Measurements from ENCODE around the gene ESYT3. TPM values are rescaled to one million over a fixed set of nuclear protein-coding genes. Genes with fewer than 3 reads are reported as not detected.
A peak's percentile ranks its signal among the peaks of the same experiment; 100 is the strongest.

The ESYT3 gene
- total and polyA plus RNA-seq, 2 of the 8 experiments (the other 6 are each of a cell fraction or from before 2014, with no cell fraction given): 4.4 to 7.3 TPM

GRCh38 chr3:138426211-138426610 lies 8.2 kb upstream of the ESYT3 start:
- H3K36me3 ChIP-seq (ENCODE audit: control insufficient read depth in 2 of 4, insufficient read depth in 4 of 4, low read length in 3 of 4): no peaks in the 10 kb centered on the region
- no peaks in the 10 kb centered on the region for H3K23me2 ChIP-seq (ENCODE audit: low read depth, low read length)
- H3K14ac ChIP-seq (ENCODE audit: insufficient read length): no peak overlapping the region
- H3K4ac ChIP-seq (replicated peaks; ENCODE audit: insufficient read length, low read depth, low read length): no peak overlapping the region
- H3K27ac ChIP-seq (ENCODE audit: low read depth, low read length): no peak overlapping the region
- no peak overlapping the region for H2BK20ac ChIP-seq (ENCODE audit: low read length)
- H4K8ac ChIP-seq (ENCODE audit: extremely low read depth, insufficient read depth, low read length): no peak overlapping the region
- no peak overlapping the region for H2BK12ac ChIP-seq (ENCODE audit: low read depth, low read length)
- H3K4me2 ChIP-seq (ENCODE audit: insufficient read depth in 1 of 2, low read depth in 2 of 2, low read length in 2 of 2): no peak overlapping the region
- ChIA-PET CTCF (ENCODE audit: partially characterized antibody) (interaction anchor here (0.5 to 7.7 kb wide), 33 partner anchors 8 to 1204 kb away, joined by 3 to 47 read pairs (median 3); partner anchors contain the start of genes ESYT3 and NME9), POLR2A (ENCODE audit: partially characterized antibody) (no interaction called here)
- H3K4me3 ChIP-seq (ENCODE audit: extremely low read depth in 1 of 4, insufficient read depth in 2 of 4, low read depth in 3 of 4, low read length in 4 of 4): no peak overlapping the region
- no peak overlapping the region for H2BK15ac ChIP-seq (ENCODE audit: low read length)
- H4K20me1 ChIP-seq (replicated peaks in 1 of 2; ENCODE audit: control insufficient read depth in 1 of 2, insufficient read depth in 2 of 2, low read length in 2 of 2): no peaks in the 10 kb centered on the region
- no peak overlapping the region for H4K91ac ChIP-seq (replicated peaks; ENCODE audit: insufficient read length, low read length)
- H3K56ac ChIP-seq (replicated peaks; ENCODE audit: insufficient read length, low read depth, low read length): no peak overlapping the region
- no peak overlapping the region for H3K23ac ChIP-seq (ENCODE audit: insufficient read length)
- no peak for DNase-seq (ENCODE audit: low read depth in 1 of 2, low spot score in 2 of 2)
- H2BK5ac ChIP-seq (ENCODE audit: low read depth, low read length): no peak overlapping the region
- H3K9me3 ChIP-seq (ENCODE audit: insufficient read depth in 2 of 2, low read depth in 1 of 2, low read length in 1 of 2): 0 out of 4 replicates have a peak, but pooled peaks cover 0 to 4% of the 10 kb centered on the region in 2 experiments
- H3K9ac ChIP-seq (replicated peaks in 1 of 4; ENCODE audit: extremely low read depth in 1 of 4, low read depth in 3 of 4, low read length in 3 of 4): no peak overlapping the region
- no peak overlapping the region for H3K18ac ChIP-seq (ENCODE audit: extremely low read depth, low read length)
- H3K4me1 ChIP-seq (replicated peaks in 1 of 4; ENCODE audit: control insufficient read depth in 3 of 4, insufficient read depth in 4 of 4, low read length in 3 of 4): peaks cover 0 to 4% (median 0%) of the 10 kb centered on the region in 4 experiments; a peak in 1 of 7 replicates
- peak; percentile 69 for FAIRE-seq
- H3K79me1 ChIP-seq (ENCODE audit: low read depth, low read length): no peaks in the 10 kb centered on the region
- no peak overlapping the region for H2BK120ac ChIP-seq (replicated peaks; ENCODE audit: low read depth, low read length)
- H2AFZ ChIP-seq (ENCODE audit: low read length): no peak overlapping the region
- no peaks in the 10 kb centered on the region for H3K79me2 ChIP-seq (ENCODE audit: control insufficient read depth in 1 of 2, insufficient read depth in 2 of 2, low read length in 2 of 2)
- no peak overlapping the region for H2AK5ac ChIP-seq (ENCODE audit: low read depth, low read length)
- no peaks in the 10 kb centered on the region for H3K27me3 ChIP-seq (replicated peaks in 1 of 4; ENCODE audit: control insufficient read depth in 3 of 4, extremely low read depth in 1 of 4, insufficient read depth in 3 of 4, low read length in 3 of 4)
- WGBS, 2 experiments (ENCODE audit: extremely low coverage in 1 of 2, insufficient coverage in 1 of 2, insufficient read length in 1 of 2, insufficient replicate concordance in 2 of 2, low coverage in 1 of 2, low lambda C conversion rate in 2 of 2, missing lambda C conversion rate in 1 of 2): 68% methylated on average over 3 of the region's 3 CpGs; no CpG with 5 or more reads in 1 of the 2 experiments
- TF ChIP-seq HDAC6 (IDR thresholded peaks at IDR 0.05; ENCODE audit: low read depth, low read length) (no peak), RBBP5 (IDR thresholded peaks at IDR 0.05; ENCODE audit: borderline replicate concordance, low read depth, low read length) (no peak), SIX5 (IDR thresholded peaks at IDR 0.05; ENCODE audit: low read depth, low read length) (no peak), RAD21 (IDR thresholded peaks at IDR 0.05 in 1 of 2, conservative IDR thresholded peaks at IDR 0.05 in 1 of 2; ENCODE audit: low read depth in 2 of 2, low read length in 2 of 2) (peak; percentile 87 to 88), PHF8 (conservative IDR thresholded peaks at IDR 0.05; ENCODE audit: low read depth, low read length) (no peak), CBX8 (IDR thresholded peaks at IDR 0.05; ENCODE audit: borderline replicate concordance, low read depth, low read length) (no peak), SUZ12 (IDR thresholded peaks at IDR 0.05; ENCODE audit: low read length) (no peak), CTCF (IDR thresholded peaks at IDR 0.05; ENCODE audit: control extremely low read depth in 1 of 3, insufficient read depth in 1 of 3, low read depth in 1 of 3, low read length in 3 of 3) (peak; percentile 42 to 68 (median 62))
- H4K5ac ChIP-seq (ENCODE audit: insufficient read length, low read depth, low read length): no peak overlapping the region

Measured in H1 (cell line).